ENCODE data around the gene VAV2. TPM values are rescaled to one million over a fixed set of nuclear protein-coding genes. Genes with fewer than 3 reads are reported as not detected.

Gene VAV2
- total RNA-seq, 3 donors from 2014 or later, result 5.3 to 9.5 (median 8.8) TPM

DNA sequence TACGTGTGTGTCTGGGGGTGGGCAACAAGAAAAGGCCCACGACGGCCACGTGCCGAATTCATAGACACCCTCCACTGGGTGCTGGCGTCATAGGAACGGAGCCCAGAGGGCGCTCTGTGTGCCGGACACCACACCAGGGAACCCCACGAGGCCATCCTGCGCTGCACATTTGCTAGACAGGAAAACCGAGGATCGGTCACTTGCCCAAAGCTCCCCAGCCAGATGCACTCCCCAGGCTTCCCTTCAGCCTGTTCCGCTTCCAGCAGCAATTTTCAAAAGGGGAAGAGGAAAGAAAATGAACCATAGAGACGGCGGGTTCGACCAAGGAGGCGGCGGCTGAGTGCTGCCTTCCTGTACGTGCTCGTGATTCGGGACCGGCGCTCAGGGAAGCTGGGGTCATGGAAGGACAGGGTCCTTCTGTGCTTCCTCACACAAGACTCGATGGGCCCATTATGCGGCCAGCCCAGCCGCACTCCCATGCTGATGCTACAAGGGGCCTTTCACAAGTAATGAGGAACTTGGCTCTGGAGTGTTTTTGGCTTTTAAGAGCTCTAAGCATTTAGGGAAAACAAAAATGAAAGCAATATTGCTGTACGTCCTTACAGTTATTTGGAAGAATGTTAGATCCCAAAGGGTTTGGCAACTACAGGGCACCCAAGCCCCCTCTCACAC lies 129.4 kb downstream of the VAV2 start:
- Histone ChIP-seq H3K27me3 (no peaks in the 10 kb centered on the region), H3K9me3 (no peaks in the 10 kb centered on the region), H3K27ac (peak overlapping the region; percentile 56 to 63), H3K4me1 (peaks cover 0 to 6% of the 10 kb centered on the region in 2 donors), H3K4me3 (peak overlapping the region; percentile 14 to 23 (median 17)), H3K36me3 (no peaks in the 10 kb centered on the region)
- intact Hi-C loops (cut with DNase I; ENCODE audit: low total_unique reads), result loop anchor here (10.0 kb wide), 1 partner anchor 468 kb away; no protein-coding TSS in a partner anchor
- TF ChIP-seq POLR2A (IDR thresholded peaks at IDR 0.05) (no peak), POLR2AphosphoS5 (IDR thresholded peaks at IDR 0.05) (no peak)
- TF ChIP-seq, protein P1, sequence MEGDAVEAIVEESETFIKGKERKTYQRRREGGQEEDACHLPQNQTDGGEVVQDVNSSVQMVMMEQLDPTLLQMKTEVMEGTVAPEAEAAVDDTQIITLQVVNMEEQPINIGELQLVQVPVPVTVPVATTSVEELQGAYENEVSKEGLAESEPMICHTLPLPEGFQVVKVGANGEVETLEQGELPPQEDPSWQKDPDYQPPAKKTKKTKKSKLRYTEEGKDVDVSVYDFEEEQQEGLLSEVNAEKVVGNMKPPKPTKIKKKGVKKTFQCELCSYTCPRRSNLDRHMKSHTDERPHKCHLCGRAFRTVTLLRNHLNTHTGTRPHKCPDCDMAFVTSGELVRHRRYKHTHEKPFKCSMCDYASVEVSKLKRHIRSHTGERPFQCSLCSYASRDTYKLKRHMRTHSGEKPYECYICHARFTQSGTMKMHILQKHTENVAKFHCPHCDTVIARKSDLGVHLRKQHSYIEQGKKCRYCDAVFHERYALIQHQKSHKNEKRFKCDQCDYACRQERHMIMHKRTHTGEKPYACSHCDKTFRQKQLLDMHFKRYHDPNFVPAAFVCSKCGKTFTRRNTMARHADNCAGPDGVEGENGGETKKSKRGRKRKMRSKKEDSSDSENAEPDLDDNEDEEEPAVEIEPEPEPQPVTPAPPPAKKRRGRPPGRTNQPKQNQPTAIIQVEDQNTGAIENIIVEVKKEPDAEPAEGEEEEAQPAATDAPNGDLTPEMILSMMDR (IDR thresholded peaks at IDR 0.05), result no peak
- peak in 1 of 2 donors; percentile 35 for DNase-seq (ENCODE audit: low spot score in 2 of 2)

DNA sequence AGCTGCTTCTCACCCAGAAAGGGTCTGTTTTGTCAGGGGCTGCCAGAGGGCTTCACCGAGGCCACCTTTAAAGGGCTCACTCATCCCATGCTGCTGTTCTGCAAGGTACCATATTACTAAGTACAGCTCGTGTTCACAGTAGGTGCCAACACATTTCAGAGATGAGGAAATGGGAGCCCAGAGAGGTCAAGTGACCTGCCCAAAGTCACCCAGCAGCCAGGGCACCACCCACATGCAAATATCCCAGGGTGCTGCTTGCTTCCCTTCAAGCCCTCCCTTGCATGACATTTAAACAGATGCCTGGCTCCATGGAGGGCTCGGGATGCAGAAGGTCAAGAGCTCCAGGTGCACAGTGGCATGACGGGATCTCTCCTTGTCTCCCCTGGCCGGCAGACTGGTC lies 130.4 kb downstream of the VAV2 start:
- Histone ChIP-seq H3K27ac (no peak overlapping the region), H3K4me3 (no peak overlapping the region), H3K36me3 (no peaks in the 10 kb centered on the region), H3K4me1 (peaks cover 0 to 6% of the 10 kb centered on the region in 2 donors), H3K27me3 (no peaks in the 10 kb centered on the region), H3K9me3 (no peaks in the 10 kb centered on the region)
- intact Hi-C loops (cut with DNase I; ENCODE audit: low total_unique reads), result loop anchor here (10.0 kb wide), 1 partner anchor 467 kb away; no protein-coding TSS in a partner anchor
- DNase-seq (ENCODE audit: low spot score in 2 of 2), result no peak
- TF ChIP-seq POLR2A (IDR thresholded peaks at IDR 0.05) (no peak), POLR2AphosphoS5 (IDR thresholded peaks at IDR 0.05) (no peak)
- TF ChIP-seq, protein P1 (IDR thresholded peaks at IDR 0.05), result no peak

GRCh38 chr9:133861086-133861485 lies 131.0 kb downstream of the VAV2 start:
- DNase-seq (ENCODE audit: low spot score in 2 of 2), result no peak
- intact Hi-C loops (cut with DNase I; ENCODE audit: low total_unique reads), result loop anchor here (10.0 kb wide), 1 partner anchor 466 kb away; no protein-coding TSS in a partner anchor
- TF ChIP-seq, protein P1 (IDR thresholded peaks at IDR 0.05), result no peak
- TF ChIP-seq POLR2AphosphoS5 (IDR thresholded peaks at IDR 0.05) (no peak), POLR2A (IDR thresholded peaks at IDR 0.05) (no peak)
- peaks cover 0 to 6% of the 10 kb centered on the region in 2 donors for H3K4me1 ChIP-seq
- H3K9me3 ChIP-seq, result no peaks in the 10 kb centered on the region
- no peaks in the 10 kb centered on the region for H3K27me3 ChIP-seq
- H3K4me3 ChIP-seq, result no peak overlapping the region
- no peak overlapping the region for H3K27ac ChIP-seq
- H3K36me3 ChIP-seq, result no peaks in the 10 kb centered on the region

- intact Hi-C loops (cut with DNase I; ENCODE audit: low total_unique reads), result no loop called here
- Histone ChIP-seq H3K27ac (no peak overlapping the region), H3K27me3 (no peaks in the 10 kb centered on the region), H3K4me3 (no peak overlapping the region), H3K4me1 (peaks cover 0 to 4% of the 10 kb centered on the region in 2 donors), H3K36me3 (no peaks in the 10 kb centered on the region), H3K9me3 (no peaks in the 10 kb centered on the region)
- TF ChIP-seq, protein P1 (IDR thresholded peaks at IDR 0.05), result no peak
- TF ChIP-seq POLR2AphosphoS5 (IDR thresholded peaks at IDR 0.05) (no peak), POLR2A (IDR thresholded peaks at IDR 0.05) (no peak)
- DNase-seq (ENCODE audit: low spot score in 2 of 2), result no peak
Observed at GRCh38 chr9:133858771-133859170, 133.4 kb downstream of the VAV2 start.

- intact Hi-C loops (cut with DNase I; ENCODE audit: low total_unique reads), result loop anchor here (1.0 kb wide), 1 partner anchor 14 kb away; no protein-coding TSS in a partner anchor
- H3K9me3 ChIP-seq, result no peaks in the 10 kb centered on the region
- DNase-seq (ENCODE audit: low spot score in 2 of 2), result no peak
- H3K4me1 ChIP-seq, result no peaks in the 10 kb centered on the region
- no peak overlapping the region for H3K4me3 ChIP-seq
- no peak overlapping the region for H3K27ac ChIP-seq
- H3K36me3 ChIP-seq, result no peaks in the 10 kb centered on the region
- no peaks in the 10 kb centered on the region for H3K27me3 ChIP-seq
- TF ChIP-seq POLR2AphosphoS5 (IDR thresholded peaks at IDR 0.05), result no peak
- TF ChIP-seq, protein P1 (IDR thresholded peaks at IDR 0.05), result no peak
- TF ChIP-seq POLR2A (IDR thresholded peaks at IDR 0.05), result no peak
Observed at GRCh38 chr9:133857639-133858038, 134.5 kb downstream of the VAV2 start.

Data from breast epithelium (tissue), 4 donors.